OCI-M1 (cell line): ENCODE data around the gene XRCC4.
A peak's percentile ranks its signal among the peaks of the same experiment; 100 is the strongest.
"Not testable (repeated sequence)": the region's sequence is repeated elsewhere in the genome, so short reads cannot be mapped to it uniquely, and the experiment has no call there.

Experiments used
- DNase-seq: peaks from one replicate; lab custom pipeline; 2025; lab: John Stamatoyannopoulos, UW

Gene XRCC4

GRCh38 chr5:83076742-83077661 lies at the start of gene XRCC4, which contains the start of gene TMEM167A:
Gene XRCC4, plus strand, starts transcription at chr5:83077547. Its CDS starts 27,373 bp downstream, at chr5:83104920.
Gene TMEM167A, minus strand, starts transcription at chr5:83077394. Its CDS starts 71 bp downstream, at chr5:83077323.
- peak; percentile 99 for DNase-seq

GRCh38 chr5:83029912-83030311 lies 47.4 kb upstream of the XRCC4 start:
- no peak for DNase-seq

DNA sequence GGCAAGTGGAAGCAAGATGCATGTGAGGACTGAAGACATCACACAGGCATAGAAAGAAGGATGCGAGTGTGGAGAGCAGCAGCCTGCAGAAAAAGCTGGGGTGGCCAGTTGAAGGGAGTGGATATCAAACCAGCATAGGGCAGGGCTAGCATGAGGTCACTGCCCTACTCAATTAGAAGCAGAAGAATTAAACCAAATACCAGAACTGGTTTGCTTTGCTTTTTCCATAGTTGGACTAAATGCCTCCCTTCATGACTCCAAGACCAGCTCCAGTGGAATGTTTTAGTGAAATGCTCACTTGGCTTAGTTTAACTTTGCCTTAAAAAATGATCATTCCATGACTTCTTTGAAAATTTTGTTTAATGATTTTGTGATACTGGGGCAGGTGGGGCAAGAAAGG lies 46.0 kb upstream of the XRCC4 start:
- DNase-seq = no peak

- DNase-seq = no peak
Measured at GRCh38 chr5:83034036-83034435, 43.3 kb upstream of the XRCC4 start.

GRCh38 chr5:83034528-83035207 lies 42.7 kb upstream of the XRCC4 start:
- DNase-seq = no peak

- DNase-seq = no peak
Measured at GRCh38 chr5:83035373-83036100, 41.8 kb upstream of the XRCC4 start.

- no peak for DNase-seq
Measured at GRCh38 chr5:83036991-83037575, 40.3 kb upstream of the XRCC4 start.

DNA sequence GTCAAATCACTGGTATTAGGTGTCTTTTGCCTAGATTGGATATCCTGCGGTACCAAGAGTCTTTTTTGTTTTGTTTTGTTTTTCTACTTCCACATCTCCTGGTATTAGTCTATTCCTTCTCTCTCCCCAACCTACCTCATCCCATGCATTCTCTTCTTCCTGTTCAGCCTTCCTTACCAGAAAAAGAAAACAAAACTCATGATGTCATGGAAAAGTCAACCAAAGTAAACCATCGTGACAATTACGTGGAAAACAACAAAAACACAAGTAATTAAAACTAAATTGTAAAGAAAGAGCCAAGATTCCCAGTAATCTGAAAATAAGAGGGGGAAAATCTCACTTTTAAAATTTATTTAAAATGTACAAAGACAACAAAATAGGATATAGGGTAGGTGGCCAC lies 38.4 kb upstream of the XRCC4 start:
- DNase-seq = no peak

DNA sequence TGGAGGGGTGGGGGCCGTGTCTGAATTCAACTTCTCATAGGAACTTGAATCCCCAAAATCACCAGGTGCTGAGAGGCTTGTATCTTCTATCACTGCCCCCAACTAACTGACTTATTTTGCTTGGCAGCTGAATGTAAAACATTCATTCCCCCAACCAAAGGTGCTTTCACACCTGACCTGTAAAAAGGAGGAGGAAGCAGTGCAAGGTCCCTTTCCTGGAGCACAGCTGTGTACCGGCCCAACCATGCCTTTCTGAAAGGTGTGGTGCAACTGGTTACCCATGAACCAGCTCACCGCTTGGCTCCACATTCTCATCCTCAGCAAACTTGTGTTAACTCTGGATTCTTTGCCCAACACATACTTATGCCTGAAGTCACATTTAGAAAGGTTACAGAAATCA lies 34.8 kb upstream of the XRCC4 start:
- no peak for DNase-seq

DNA sequence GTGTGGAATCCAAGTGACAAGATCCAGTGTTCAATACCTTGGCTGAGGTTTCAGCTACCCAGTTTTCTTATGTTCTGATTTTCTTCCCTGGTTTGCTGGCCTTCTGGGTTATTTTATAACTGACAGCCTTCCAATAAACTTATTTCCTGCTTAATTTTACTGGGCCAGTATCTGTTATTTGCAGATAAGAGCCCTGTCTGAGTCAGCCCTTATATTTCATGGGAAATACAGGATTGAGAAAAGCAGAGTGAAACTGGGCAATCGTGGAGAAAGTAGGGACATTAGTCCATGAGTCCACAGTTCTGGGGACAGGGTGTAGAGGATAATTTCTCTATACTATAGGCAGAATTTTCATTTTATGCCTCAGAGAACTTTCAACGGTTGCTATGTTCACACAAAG lies 32.4 kb upstream of the XRCC4 start:
- no peak for DNase-seq

- no peak for DNase-seq
Measured at GRCh38 chr5:83048277-83048676, 29.1 kb upstream of the XRCC4 start.

- DNase-seq = no peak
Measured at GRCh38 chr5:83048811-83049210, 28.5 kb upstream of the XRCC4 start.

GRCh38 chr5:83049370-83049885 lies 27.9 kb upstream of the XRCC4 start:
- no peak for DNase-seq

- no peak for DNase-seq
Measured at GRCh38 chr5:83050723-83051340, 26.5 kb upstream of the XRCC4 start.

DNA sequence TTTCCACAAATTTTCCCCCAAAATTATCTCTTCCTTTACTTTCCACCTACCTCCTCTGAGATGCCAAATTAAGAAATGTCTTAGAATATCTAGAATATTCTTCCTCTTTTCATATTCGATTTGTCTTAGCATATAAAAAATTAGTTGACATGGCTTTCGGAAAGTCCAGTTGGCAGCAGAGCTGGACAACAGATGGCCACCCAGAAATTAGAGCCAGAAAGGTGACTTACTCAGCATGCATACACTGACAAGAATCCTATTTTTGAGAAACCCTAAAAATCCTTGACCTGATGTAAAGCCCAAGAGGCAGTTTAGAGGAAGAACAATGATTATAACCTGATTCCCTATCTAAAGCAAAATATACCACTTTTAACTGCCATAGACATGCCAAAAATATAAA lies 22.2 kb upstream of the XRCC4 start:
- DNase-seq = no peak

DNA sequence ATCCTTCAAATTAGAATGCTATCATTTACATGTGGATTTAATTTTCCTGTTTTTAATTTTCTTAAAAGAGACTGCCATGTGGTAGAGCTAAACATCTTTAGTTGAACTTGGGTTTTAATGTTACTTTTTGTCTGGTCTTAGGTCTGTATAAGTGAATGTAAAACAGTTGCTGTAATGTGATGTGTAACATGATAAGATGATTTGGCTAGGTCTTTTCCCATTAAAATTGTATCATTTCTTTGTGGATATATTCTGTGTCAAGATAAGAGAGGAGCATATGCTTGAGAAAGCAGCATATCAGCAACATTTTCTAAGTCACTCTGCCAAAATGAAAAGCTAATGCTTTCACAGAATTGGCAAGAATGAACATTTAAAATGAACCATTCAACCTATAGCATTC lies 18.6 kb upstream of the XRCC4 start:
- DNase-seq = no peak

- DNase-seq = no peak
Measured at GRCh38 chr5:83059341-83059740, 18.0 kb upstream of the XRCC4 start.

- DNase-seq = no peak
Measured at GRCh38 chr5:83066548-83067110, 10.7 kb upstream of the XRCC4 start.

GRCh38 chr5:83067377-83067776 lies 10.0 kb upstream of the XRCC4 start:
- not testable (repeated sequence) for DNase-seq

GRCh38 chr5:83069096-83069799 lies 8.1 kb upstream of the XRCC4 start:
- no peak for DNase-seq
